Lower lobe of right lung (tissue), 2 donors: ENCODE data around the gene ANO2. TPM values are rescaled to one million over a fixed set of nuclear protein-coding genes. Genes with fewer than 3 reads are reported as not detected.

Experiments used
- ATAC-seq, 2 donors: fragments of 200-7000 bp; cut with Tn5 transposase; one replicate each; pipeline ENCODE4 v1.9.1; 2020 to 2022; ENCODE audit warnings: mild to moderate bottlenecking in 2 of 2, moderate library complexity in 2 of 2
- DNase-seq: peaks from one replicate; pipeline ENCODE4 v3.0.0-alpha.2; 2020
- H3K27ac ChIP-seq: fragments of 200-600 bp; one replicate; pipeline ENCODE4 v1.8.0; 2022
- H3K27me3 ChIP-seq: fragments of 200-600 bp; one replicate; pipeline ENCODE4 v1.8.0; 2022; ENCODE audit warnings: low read depth
- H3K36me3 ChIP-seq: fragments of 200-600 bp; one replicate; pipeline ENCODE4 v1.8.0; 2022; ENCODE audit warnings: mild to moderate bottlenecking
- H3K4me1 ChIP-seq: fragments of 200-600 bp; one replicate; pipeline ENCODE4 v1.8.0; 2022
- H3K4me3 ChIP-seq: fragments of 200-600 bp; one replicate; pipeline ENCODE4 v1.8.0; 2022; ENCODE audit warnings: mild to moderate bottlenecking
- H3K9me3 ChIP-seq: fragments of 200-600 bp; one replicate; pipeline ENCODE4 v1.8.0; 2022
- intact Hi-C: fragments of 100-400 bp; cut with DNase I; formaldehyde crosslinking; loops from one replicate; pipeline ENCODE4 v1.11.0; 2022
- total RNA-seq: library from RNA; stranded (reverse); fragmentation: NEBNext Ultra II Directional; extraction: Animal tissue kit (Norgen Biotek cat#: 25700); gene quantifications from one replicate; pipeline ENCODE4 v1.2.1, GENCODE V29; 2021
- TF ChIP-seq, protein P1 (sequence below): fragments of 200-600 bp; IDR thresholded peaks from one replicate; pipeline ENCODE4 v1.8.0; 2022; ENCODE audit warnings: antibody characterized with exemption, mild to moderate bottlenecking
- donor health status: DM: no; HTN: yes; CAD: no; lungs with severe emphysema.

ANO2 gene
- total RNA-seq, 1 donor from 2014 or later, result 22.2 TPM

- no peak for DNase-seq
- H3K4me3 ChIP-seq, result no peak overlapping the region
- H3K4me1 ChIP-seq, result peaks cover 16% of the 10 kb centered on the region
- ATAC-seq, result no peak
- no peaks in the 10 kb centered on the region for H3K36me3 ChIP-seq
- no peaks in the 10 kb centered on the region for H3K27me3 ChIP-seq
- TF ChIP-seq, protein P1, sequence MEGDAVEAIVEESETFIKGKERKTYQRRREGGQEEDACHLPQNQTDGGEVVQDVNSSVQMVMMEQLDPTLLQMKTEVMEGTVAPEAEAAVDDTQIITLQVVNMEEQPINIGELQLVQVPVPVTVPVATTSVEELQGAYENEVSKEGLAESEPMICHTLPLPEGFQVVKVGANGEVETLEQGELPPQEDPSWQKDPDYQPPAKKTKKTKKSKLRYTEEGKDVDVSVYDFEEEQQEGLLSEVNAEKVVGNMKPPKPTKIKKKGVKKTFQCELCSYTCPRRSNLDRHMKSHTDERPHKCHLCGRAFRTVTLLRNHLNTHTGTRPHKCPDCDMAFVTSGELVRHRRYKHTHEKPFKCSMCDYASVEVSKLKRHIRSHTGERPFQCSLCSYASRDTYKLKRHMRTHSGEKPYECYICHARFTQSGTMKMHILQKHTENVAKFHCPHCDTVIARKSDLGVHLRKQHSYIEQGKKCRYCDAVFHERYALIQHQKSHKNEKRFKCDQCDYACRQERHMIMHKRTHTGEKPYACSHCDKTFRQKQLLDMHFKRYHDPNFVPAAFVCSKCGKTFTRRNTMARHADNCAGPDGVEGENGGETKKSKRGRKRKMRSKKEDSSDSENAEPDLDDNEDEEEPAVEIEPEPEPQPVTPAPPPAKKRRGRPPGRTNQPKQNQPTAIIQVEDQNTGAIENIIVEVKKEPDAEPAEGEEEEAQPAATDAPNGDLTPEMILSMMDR, result no peak
- H3K9me3 ChIP-seq, result no peaks in the 10 kb centered on the region
- H3K27ac ChIP-seq, result no peak overlapping the region
- intact Hi-C loops, result no loop called here
Measured at GRCh38 chr12:5578775-5579174, 366.3 kb downstream of the ANO2 start.

DNA sequence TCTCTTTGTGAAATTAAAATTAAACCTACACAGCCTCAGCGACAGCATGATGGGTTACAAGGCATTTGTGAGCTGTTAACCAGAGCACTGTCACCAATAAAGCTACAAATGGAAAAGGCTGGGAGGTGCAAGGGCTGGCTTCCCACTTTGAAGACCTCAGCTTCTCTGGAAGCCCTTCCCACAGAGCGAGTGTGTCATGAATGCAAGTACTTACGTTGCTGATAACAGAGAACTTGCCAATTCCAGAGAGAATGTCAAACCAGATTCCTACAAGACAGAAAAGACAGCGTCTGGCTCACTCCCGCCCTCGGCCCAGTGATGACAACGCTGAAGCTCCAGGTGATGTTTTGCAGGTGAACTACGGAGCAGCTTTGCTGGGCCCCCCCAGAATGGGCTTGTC, 367.3 kb downstream of the ANO2 start:
- Histone ChIP-seq H3K4me1 (peaks cover 16% of the 10 kb centered on the region), H3K36me3 (no peaks in the 10 kb centered on the region), H3K27ac (no peak overlapping the region), H3K4me3 (no peak overlapping the region), H3K27me3 (no peaks in the 10 kb centered on the region), H3K9me3 (no peaks in the 10 kb centered on the region)
- DNase-seq, result no peak
- intact Hi-C loops, result no loop called here
- no peak for ATAC-seq
- TF ChIP-seq, protein P1, result no peak

DNA sequence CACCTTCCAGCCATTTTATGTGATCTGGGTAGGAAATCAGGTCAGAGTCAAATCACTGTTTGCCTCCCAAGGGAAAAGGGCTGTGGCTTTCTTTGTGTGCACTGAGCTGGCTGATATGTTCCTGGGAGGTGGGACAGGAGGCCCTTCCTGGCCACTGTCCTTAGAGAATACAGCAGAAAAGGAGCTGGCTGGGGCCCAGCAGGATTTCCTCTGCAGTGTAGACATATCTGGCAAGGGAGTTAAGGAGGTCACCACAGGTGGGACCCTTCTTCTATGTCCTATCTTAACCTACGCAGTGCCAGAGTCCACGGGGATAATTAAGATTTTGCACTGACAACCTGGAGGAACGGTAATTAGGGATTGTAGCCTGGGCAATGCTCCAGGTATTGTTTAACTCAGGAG, 367.8 kb downstream of the ANO2 start:
- no peak for DNase-seq
- H3K27ac ChIP-seq, result no peak overlapping the region
- H3K36me3 ChIP-seq, result no peaks in the 10 kb centered on the region
- H3K4me3 ChIP-seq, result no peak overlapping the region
- H3K4me1 ChIP-seq, result peaks cover 16% of the 10 kb centered on the region
- no peak for ATAC-seq
- H3K9me3 ChIP-seq, result no peaks in the 10 kb centered on the region
- no peaks in the 10 kb centered on the region for H3K27me3 ChIP-seq
- intact Hi-C loops, result no loop called here
- TF ChIP-seq, protein P1, result no peak

GRCh38 chr12:5575987-5576386, 369.1 kb downstream of the ANO2 start:
- no peak for ATAC-seq
- Histone ChIP-seq H3K4me3 (no peak overlapping the region), H3K9me3 (no peaks in the 10 kb centered on the region), H3K27ac (no peak overlapping the region), H3K36me3 (no peaks in the 10 kb centered on the region), H3K27me3 (no peaks in the 10 kb centered on the region), H3K4me1 (peaks cover 15% of the 10 kb centered on the region)
- TF ChIP-seq, protein P1, result no peak
- intact Hi-C loops, result no loop called here
- DNase-seq, result no peak

GRCh38 chr12:5575232-5575631, 369.8 kb downstream of the ANO2 start:
- H3K27ac ChIP-seq, result no peak overlapping the region
- peaks cover 10% of the 10 kb centered on the region for H3K4me1 ChIP-seq
- peaks cover 2% of the 10 kb centered on the region for H3K27me3 ChIP-seq
- H3K9me3 ChIP-seq, result no peaks in the 10 kb centered on the region
- H3K36me3 ChIP-seq, result no peaks in the 10 kb centered on the region
- intact Hi-C loops, result no loop called here
- TF ChIP-seq, protein P1, result no peak
- DNase-seq (no peak), ATAC-seq (no peak)
- no peak overlapping the region for H3K4me3 ChIP-seq

DNA sequence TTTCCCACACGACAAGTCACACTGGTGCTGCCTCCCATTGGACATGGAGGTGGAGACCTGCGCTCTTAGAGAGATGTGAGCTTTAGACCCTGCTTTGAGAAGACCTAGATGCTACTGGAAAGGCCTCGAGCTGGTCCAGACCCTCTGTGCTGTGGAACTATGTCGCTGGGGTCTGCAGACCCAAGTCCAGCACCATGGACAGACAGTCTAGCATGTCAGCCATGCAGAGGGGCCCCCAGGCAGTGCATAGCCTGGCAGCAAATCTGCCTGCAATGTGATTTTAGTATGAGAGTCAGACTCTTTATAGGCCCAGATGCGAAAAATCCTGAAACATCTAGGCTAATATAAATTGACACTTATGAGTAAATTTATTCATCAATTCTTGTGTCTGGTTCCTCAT, 371.7 kb downstream of the ANO2 start:
- TF ChIP-seq, protein P1, result no peak
- intact Hi-C loops, result no loop called here
- H3K27me3 ChIP-seq, result peaks cover 6% of the 10 kb centered on the region
- no peaks in the 10 kb centered on the region for H3K36me3 ChIP-seq
- ATAC-seq (no peak), DNase-seq (no peak)
- no peak overlapping the region for H3K27ac ChIP-seq
- H3K4me1 ChIP-seq, result peaks cover 10% of the 10 kb centered on the region
- no peak overlapping the region for H3K4me3 ChIP-seq
- no peaks in the 10 kb centered on the region for H3K9me3 ChIP-seq
